AG20443 (cell line): ENCODE results near the gene SLC47A2.

Experiments
- DNase-seq: peaks from one replicate; pipeline ENCODE4 v3.0.0; 2012; ENCODE audit warnings: low spot score, mixed read lengths

The SLC47A2 gene

GRCh38 chr17:19726631-19727376 is 10.4 kb upstream of the SLC47A2 start:
- no peak for DNase-seq

DNA sequence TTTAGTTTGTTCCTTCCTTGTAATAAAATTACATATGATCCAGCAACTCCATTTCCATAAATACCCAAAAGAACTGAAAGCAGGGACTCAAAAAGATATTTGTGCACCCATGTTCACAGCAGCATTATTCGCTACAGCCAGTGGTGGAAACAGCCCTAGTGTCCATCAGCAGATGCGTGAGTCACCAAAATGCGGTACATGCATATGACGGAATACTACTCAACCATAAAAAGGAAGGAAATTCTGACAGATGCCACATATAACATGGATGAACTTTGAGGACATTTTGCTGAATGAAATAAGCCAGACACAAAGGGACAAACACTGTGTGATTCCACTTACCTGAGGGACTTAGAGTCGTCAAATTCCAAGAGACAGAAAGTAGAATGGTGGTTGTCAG is 9.1 kb upstream of the SLC47A2 start:
- DNase-seq, result no peak

DNA sequence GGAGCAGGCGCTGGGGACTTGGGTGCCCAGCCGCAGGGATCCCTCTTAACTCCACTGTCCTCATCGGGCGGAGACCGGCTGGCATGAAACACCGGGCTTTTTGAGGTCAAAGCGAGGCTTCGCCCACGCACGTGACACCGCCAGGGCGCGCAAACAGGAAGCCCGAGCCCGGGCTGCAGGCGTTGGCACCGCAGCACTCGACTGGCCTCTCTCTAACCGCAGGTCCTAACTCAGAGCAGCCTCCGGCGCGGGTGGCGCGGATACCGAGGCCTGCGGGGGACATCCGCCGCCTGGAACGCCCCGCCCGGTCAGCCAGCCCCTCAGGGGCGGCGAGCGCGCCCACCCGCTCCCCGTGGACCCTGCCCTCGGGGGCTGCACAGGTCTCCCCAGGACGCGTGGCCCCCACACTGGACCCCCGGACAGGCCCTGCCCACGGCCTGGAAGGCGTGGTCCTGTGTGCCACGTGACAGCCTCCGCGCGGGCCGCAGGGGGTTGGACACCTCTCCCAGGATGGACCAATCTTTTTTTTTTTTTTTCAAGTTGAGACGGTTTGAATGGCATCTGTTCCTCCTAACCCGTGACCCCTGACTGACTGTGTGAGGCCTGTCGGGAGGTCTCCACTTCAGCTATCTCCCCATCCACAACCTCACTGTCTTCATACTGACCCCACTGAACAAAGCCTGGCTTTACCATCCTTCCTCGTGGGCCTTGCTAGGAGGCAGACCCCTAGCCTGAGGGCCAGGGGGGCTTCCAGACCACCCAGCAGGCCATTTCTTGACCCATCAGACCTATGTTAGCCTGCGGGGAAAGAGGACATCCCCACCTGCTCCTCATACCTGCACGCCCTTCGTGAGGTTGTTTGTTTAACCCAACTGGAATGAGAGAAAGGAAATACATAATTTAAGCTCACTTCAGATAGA is 8.4 kb upstream of the SLC47A2 start:
- no peak for DNase-seq

DNA sequence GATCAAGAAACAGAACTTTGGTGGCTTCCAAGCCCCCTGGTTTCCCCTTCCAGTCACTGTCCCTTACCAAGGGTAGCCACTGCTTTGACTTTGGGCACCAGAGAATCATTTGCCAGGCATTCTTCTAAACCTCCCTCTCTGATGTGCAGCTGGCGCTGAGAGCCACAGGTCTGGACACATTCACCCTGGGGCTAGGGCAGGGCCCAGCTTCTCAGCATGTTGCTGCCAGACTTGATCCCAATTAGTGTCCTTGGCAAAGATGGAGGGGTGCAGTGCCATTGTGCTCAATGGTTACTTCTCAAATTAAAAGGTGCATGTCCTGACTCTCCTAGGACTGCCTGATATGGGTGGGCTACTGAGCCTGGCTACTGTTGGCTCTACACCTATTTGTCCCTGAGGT is 7.6 kb upstream of the SLC47A2 start:
- DNase-seq, result no peak

- DNase-seq, result no peak
Measured at GRCh38 chr17:19720631-19721426, 4.4 kb upstream of the SLC47A2 start.

DNA sequence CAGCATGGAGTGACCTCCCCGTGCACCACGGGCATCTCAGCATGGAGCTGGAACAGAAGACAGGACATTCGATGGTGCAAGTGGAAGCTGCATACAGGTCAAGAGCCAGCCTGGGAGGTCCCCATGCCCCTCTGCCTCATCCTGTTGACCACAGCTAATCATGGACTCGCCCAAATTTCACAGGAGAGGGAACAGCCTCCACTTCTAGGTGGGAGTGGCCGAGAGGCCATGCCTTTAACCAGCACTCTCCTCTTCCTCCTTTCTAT is 3.8 kb upstream of the SLC47A2 start:
- no peak for DNase-seq

GRCh38 chr17:19719355-19720209 is 3.2 kb upstream of the SLC47A2 start:
- no peak for DNase-seq

- no peak for DNase-seq
Measured at GRCh38 chr17:19718613-19719354, 2.4 kb upstream of the SLC47A2 start.

DNA sequence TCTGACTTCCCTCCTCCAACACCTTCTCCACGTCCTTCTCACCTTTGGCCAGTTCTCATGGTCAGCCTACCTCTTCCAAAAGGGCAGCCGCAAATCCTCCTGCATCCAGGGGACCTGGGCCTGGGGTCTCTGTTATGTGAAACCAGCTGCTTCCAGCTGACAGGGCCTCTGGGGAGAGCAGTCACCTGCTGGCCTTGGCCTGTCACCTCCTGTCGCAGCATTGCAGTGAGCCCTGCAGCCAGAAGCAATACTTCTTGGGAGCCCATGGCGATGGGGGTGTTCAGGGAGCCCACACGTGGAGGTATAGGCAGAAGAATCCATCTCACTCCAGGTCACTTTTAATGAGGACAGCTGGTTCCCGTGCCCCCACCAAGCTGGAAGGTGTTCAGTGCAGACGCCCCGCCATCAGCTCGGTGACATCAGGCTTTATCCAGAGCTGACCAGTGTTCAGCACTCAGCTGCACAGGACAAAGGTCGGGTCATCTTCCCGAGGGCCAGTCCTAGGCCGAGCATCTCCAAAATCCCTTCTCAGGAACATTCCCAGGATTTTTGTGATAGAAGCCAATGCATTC is 1.7 kb upstream of the SLC47A2 start:
- no peak for DNase-seq

DNA sequence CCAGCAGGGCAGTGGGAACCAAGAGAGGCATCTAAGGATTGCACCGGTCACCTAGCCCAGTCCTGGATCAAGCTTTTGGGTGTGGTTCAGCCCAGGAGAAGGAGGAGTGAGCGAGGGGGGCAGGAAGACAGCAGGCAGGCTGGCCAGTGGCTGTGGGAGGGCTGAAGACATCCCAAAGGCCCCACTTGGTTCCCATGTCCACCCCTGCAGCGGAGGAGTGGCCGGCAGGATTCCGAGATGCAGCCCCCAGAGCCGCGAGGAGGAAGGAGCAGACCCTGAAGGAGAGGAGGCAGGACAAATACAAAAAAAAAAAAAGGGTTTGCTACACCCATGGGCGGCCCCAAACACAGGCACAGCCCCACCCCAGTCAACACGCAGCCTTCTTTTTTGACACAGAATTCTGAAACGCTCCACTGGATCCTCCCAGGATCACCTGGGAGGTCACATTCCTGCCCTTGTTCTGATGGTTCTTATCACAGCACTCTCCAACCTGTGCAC is 1.1 kb upstream of the SLC47A2 start:
- DNase-seq, result no peak

DNA sequence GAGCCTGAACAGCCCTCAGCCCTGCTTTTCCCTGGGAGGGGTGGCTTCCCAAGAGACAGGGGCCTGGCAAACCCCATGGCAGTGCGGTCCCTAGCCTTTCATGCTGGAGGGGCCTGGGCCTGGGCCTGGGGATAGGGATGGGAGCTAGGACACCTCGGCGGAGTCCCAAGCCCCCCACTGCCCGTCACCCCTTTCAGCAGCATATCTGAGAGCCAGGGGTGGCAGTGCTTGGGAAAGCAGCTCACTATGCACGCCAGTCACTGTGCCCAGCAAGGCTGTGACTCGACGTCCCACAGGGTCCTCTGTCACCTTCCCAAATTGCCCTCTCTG is 612 bp upstream of the SLC47A2 start:
- DNase-seq, result peak; percentile 8

- DNase-seq, result no peak
Measured at GRCh38 chr17:19714542-19715411, 1.6 kb downstream of the SLC47A2 start.

DNA sequence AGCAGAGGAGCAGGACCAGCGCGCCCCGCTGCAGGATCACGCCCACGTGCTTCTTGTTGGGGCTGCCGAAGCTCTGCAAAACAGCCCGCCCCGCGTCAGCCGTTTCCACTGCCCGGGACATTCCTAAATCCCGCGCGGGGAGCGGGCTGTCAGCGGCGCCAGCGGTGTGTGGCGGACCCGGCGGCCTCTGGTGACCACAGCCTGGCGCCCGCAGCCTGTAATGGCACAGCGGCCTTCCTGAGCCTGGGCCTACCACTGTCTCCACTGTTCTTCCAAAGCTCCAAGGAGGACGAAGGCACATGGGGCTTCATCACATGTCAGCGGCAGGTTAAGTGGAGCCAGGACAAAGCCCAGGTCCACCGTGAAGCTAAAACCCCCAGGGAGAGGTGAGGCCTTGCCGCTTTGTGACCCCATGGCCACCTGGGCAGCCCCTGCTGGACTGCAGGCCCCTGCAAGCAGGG is 2.5 kb downstream of the SLC47A2 start:
- peak; percentile 7 for DNase-seq

DNA sequence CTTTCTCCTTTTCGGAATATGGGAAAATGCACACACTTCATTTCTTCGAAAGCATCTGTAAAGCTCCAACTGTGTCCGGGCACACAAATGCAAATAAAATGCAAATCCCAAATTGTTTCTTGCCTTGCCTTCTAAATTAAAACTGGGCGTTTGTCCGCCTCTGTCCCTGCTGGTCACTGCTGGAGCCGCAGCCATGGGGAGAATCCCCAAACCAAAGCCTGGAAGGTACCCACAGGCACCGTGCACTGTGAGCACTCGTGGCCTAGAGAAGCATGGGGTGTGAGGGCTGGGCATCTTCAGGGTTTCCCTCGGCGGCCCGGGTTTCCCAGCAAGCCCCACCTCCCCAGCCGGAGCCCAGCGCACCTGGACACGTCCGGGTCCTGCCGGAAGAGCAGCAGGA is 2.9 kb downstream of the SLC47A2 start:
- peak; percentile 25 for DNase-seq

GRCh38 chr17:19712436-19713004 is 3.9 kb downstream of the SLC47A2 start:
- DNase-seq, result no peak

GRCh38 chr17:19709841-19710240 is 6.5 kb downstream of the SLC47A2 start:
- DNase-seq, result no peak

DNA sequence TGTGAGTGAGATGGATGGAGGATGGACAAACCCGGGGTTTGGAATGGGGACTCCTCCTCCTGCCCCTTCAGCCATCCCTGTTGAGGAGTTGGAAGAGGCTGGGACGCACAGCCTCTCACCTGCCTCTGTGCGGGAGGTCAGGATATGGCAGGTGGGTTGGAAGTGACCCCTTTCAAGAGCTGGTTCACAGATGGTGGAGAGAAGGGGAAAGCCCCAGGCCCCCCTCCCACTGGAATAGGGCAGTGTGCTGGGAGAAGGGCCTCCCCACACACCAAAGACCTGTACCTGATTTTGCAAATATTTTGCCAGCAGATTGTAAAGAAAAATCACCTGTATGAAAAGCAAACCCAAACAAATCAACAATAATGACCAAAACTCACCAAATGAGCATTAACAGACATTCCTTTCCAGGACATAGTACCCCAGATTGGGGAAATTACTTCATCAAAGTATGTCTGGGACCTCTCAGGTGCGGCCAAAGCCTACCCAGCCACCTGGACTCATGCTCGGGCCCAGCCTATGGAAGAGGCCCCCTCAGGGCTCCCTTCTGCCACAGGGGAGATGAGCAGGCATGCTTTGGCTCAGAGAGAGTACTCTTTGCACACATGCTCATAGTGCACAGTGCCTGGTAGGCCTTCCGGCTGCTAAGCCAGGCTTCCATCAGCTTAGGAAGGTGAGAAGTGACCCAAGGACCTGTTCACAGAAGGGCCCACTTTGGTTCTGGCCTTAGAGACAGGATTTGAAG is 7.8 kb downstream of the SLC47A2 start:
- DNase-seq, result no peak

GRCh38 chr17:19707728-19708221 is 8.6 kb downstream of the SLC47A2 start:
- no peak for DNase-seq
